NCI-H446 (cell line): ENCODE measurements around the gene MIB2.

Experiments
- DNase-seq, 2 experiments: peaks; one replicate each; lab custom pipeline; 2025; lab: John Stamatoyannopoulos, UW

The MIB2 gene

DNA sequence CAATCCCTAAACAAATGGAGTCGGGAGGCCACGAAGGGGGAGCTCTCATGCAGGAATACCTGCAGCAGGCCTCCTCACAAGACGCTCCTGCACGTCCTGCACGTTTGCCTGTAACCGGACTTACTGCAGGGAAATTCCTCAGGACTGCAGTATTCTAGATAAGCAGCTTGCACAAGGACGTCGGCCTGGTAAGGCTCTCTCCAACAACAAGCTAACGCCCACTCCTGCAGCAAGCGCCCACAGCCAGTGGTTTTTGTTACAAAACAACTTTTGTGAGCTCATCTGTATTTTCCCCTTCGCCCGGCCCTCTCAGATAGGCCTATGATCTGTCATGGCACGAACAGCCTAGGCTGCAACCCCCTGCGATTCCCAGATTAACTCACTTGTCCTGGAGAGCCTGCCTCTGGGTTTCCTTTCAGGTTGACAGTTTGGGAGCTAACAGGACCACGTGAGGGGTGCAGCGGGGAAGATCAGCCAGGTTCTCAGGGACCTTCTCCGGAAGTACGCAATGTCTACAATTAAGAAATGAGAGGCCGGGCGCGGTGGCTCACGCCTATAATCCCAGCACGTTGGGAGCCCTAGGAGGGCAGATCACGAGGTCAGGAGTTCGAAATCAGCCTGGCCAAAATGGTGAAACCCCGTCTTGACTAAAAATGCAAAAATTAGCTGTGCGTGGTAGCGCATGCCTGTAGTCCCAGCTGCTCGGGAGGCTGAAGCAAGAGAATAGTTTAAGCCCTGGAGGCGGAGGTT lies 921 bp upstream of the MIB2 start:
- DNase-seq, result no peak

DNA sequence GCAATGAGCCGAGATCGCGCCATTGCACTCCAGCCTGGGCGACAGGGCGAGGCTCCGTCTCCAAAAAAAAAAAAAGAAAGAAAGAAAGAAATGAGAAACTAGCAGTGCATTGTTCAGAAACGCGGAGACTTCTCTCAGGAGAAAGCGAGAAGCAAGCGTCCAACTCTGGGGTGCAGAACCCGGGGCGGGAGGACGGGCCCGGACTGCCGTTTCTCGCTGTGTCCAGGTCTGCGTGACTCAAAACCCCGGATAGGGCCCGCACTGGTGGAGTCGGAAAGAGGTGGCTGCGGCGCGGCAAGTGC lies 395 bp upstream of the MIB2 start:
- no peak for DNase-seq

DNA sequence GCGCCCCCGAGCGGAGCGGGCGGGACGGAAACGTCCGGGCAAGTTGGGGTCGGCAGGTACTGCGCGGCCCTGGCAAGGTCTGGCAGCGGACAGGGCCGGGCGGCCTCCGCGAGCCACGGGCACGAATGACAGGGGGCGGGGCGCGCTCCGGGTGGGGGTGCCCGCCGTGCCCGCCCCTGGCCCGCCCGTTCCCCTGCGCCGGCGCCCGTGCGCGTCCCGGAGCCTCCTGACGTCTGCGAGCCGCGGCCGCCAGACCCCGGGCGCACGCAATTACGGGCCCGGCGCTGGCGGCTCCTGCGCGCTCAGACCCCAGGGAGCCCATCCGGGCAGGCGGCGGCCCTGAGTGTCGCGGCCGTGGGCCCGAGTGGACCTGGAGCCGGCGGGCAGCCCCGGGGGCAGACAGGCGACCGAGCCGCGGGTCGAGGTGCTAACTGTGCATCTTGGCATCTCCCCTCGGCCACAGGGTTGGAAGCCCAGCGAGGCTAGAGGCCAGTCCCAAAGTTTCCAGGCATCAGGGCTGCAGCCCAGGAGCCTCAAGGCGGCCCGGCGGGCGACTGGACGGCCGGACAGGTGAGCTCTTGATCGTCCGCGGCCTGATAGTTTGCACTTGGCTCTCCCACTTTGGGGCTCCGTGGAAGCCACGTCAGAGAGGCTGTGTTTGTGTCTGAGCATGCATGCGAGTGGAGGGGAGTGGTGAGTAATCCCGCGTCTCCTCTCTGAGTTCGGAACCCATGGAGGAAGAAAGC lies 918 bp downstream of the MIB2 start:
- no peak for DNase-seq

DNA sequence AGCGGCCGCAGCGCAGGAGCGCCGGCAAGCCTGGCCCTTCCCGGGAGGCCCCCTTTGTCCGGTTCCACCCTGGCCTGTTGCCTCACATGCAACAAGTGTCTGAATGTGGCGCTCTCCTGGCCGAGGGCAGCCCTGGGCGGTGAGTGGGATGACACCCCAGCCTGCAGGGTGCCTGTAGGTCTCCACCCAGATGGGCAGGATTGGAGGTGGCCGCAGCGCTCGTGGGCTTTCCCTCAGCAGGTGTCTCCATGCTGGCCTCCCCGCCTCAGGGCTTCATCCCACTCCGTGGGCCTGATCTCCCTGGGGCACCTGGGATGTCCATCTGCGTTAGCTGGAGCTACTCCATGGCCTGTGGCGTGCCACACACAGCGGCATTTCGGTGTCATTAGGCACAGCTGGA lies 1.5 kb downstream of the MIB2 start:
- DNase-seq, result no peak

DNA sequence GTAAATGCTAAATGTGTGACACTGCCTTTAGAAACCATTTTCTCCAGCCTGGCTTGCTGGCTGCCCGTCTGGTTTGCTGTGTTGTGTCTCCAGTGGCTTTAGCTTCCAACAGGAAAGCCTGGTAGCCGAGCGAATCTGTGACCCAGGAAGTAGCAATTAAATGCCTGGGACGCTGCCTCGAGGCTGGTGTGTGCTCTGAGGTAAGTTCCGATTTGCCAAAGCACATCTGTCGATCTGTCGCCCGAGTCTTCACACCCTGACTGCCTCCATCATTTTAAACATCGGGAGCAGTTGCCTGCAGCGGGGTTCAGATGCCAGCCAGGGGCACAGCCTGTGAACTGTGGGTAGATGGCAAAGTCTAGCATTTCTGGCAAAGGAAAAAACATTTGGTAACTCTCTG lies 2.2 kb downstream of the MIB2 start:
- DNase-seq, result no peak

DNA sequence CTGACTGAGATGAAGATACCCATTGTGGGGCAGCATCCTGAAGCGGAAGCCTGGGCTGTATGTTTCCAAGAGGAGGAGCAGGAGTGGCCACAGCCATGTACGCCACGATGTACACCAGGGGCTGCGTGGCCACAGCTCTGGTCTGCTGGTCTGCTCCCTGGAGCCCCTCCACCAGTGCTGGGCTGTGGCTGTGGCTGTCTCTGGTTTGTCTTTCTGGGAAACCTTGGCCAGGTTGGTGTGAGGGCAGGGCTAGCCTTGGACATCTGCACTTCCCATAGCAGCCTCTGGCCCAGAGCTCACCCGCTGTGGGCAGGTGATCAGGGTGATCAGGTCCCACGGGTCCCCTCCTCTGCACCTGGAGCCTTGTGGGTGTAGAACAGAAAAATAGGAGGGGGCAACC lies 2.6 kb downstream of the MIB2 start:
- DNase-seq, result no peak

DNA sequence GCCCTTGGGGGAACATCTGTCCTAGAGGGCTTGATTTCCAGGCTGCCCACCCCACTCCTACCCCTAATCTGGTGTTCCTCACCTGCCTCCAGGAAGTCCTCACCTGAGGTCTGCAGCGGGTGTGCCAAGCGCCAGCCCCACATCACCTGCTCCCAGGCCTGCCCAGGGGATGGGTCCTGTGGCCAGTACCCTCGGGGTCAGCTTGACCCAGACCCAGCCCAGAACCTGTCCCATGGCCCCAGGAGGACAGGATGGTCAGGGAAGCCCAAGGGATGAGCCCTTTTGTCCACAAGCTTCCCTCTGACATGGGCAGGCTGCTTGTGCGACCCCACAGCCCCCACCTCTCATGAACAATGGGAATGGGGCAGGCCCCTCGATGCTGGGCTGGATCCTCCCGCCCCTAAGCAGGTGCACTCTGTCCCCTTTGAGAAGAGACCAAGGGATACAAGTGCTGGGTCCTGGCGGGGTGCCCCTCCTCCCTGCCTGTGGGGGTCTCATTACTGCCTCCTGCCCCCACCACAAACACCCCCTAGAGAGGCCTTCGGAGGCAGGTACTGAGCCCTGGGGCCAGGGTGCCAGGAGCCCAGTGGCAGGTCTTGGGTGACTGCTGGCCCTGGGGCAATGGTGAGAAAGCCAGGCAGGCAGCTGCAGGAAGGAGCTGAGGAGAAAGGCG lies 3.2 kb downstream of the MIB2 start:
- no peak for DNase-seq

DNA sequence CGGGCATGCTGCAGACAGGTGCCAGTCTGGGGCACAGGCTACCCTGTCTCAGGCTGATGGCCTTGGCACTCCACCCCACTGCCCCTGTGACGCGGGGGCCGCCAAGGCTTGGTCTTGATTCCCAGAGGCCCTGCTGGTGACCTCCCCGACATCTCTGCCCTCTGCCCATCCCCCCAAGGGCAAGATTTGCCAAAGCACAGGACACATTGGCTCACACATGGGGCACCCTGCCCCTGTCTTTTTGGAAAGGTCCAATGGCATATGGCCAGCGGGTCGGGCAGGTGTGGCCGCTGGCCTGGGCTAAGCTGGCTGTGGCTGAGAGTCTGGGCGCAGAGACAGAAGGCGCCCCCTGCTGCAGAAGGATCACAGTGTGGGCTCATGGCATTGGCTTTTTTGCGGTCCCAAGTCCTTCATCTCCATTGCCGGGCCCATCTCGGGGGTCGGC lies 4.6 kb downstream of the MIB2 start:
- DNase-seq, result no peak

DNA sequence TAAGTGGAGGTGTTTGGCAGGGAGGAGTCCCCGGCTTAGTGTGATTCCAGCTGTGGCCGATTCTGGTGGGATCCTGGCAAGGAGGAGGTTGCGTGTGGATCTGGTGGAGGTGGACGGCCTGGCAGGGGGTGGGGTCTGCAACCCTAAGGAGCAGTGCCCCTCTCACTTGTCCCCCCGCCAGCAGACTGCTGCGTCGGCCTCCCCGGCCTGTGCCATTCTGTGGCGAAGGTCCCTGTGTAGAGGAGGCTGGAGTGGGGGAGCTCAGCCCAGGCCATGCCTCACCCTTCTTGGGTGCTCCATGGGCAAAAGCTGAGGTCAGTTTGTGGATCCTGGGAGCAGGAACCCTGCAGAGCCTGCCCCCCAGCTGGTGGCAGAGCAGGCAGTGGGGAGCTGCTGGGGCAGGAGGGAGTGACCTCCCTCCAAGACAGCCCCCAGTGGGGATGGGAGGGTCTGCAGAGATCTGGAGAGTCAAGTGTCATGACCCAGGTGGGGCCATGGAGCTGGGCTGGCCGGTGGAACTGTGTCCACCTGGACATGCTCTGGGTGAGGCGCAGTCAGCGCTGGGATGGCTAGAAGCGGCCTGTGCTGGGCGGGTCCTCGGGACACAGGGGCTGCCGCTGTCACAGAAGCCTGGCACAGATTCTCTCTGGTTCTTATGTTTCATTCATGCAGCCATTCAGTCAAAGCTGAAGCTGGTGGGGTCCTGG lies 5.3 kb downstream of the MIB2 start:
- DNase-seq, result no peak

DNA sequence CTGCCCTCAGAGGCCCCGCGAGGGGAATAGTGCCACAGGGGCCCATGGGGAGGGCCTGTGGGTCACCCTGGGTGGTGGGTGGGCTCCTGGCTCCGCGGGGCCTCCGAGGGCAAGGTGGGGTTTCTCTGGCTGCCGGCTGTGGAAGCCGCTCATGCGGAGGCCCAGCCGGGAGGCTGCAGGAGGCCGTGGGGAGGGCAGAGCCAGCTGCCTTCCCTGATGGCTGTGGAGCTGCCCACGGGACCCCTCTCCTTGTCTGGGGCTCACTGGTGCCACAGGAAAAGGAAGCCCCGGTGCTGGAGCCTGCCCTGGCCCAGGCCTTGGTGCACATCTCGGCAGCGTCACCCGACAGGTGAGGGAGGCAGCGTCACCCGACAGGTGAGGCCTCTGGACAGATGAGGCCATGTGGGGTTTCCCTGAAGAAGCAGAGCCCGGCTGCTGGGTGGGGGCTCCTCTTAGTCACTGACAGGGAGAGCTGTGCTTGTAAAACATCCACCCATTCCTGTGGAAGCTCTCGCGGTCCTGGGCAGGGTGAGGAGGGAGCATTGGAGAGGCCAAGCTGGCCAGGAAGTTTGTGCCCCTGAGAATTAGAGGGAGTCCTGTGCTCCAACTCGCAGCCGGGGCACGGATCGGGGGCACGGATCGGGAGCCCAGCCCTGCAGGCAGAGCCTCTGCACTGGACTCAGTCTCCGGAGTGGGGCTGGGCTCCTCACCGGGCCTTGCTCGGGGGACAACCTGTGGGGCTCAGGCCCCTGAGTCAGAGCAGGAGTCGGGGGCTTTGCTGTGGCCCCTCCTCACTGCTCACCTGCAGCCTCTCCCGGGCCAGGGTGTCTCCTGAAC lies 6.1 kb downstream of the MIB2 start:
- no peak for DNase-seq

DNA sequence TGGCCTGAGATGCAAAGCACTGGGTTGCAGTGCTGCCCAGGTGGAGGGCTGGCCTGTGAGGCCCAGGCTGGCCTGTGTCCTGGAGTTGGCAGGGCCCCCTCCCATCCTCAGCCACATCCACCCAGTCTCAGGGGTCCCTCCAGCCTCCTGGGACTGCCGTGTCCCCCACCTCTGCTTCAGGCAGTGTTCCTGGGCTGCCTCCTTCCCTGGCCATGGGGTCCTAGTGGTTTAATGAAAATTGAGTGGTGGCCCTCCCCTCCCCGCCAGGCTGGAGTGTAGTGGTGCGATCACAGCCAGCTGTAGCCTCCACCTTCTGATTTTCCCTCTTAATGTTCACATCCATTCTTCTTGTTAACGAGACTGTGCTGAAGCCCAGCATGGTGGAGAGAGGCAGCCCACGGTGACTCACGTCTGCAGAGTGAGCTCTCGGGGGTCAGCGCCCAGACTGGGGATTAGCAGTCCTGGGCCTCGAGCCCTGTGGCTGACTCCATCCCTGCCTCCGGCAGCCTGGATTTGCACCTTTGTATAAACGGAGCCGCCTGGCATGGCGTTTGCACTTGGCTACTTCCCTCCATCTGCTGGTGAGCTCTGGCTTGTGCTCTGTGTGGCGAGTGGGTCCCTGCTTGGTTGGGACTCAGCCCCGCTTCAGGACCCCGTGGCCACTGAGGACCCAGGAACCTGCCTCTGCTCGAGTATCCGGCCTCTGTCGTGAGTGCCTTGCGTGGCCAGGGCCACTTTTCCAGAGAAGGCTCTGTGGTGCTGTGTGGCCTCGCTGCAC lies 6.9 kb downstream of the MIB2 start:
- no peak for DNase-seq

DNA sequence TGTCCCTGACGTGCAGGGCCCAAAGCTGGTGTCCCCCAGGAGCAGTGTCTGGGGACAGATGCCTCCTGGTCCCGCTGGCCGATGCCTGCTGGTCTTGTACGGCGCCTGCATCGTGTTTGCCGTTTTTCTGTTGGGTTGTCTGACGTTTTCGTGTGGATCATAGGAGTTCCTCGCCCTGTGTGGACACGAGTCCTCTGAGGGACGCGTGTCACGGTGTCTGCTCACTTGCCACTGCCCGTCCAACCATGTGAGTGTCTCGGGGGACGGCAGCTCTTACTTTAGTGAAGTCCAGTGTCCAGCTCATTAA lies 7.4 kb downstream of the MIB2 start:
- DNase-seq, result no peak

DNA sequence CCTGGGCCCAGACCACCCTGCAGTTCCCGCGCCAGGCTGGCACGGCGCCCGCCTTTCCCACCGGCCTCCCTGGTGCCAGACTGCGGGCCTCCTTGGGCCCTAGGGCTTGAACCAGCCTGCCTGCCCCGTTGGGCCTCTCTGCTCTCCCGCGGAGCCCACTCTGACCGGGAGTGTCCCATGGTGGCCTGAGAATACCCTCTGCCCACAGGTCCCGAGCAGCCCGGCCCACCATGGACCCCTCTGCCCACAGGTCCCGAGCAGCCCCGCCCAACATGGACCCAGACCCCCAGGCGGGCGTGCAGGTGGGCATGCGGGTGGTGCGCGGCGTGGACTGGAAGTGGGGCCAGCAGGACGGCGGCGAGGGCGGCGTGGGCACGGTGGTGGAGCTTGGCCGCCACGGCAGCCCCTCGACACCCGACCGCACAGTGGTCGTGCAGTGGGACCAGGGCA lies 7.9 kb downstream of the MIB2 start:
- no peak for DNase-seq

DNA sequence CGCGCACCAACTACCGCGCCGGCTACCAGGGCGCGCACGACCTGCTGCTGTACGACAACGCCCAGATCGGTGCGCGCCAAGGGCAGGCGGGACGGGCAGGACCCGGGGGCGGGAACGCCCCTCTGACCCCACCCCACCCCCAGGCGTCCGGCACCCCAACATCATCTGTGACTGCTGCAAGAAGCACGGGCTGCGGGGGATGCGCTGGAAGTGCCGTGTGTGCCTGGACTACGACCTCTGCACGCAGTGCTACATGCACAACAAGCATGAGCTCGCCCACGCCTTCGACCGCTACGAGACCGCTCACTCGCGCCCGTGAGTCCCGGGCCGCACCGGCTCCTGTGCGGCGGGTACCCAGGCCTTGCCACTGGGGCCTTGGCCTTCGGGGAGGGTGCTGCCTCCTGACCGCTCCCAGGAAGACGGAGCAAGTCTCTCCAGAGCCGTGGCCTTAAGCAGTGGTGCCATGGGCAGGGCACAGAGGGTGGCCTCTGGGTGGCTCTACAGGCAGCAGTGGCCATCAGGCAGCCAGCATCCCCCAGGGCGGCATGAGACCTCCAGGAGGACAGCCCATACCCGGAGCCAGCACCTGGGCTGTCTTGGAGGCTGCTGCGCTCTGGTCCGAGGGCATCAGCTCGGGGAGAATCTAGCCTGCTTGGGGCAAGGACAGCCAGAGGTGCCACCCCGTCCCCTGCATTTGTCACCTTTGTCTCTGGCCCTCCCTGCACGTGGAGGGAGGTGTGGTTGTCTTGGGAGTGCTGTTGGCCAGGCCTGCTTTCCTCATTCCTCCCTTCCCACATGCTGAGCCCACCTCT lies 8.5 kb downstream of the MIB2 start:
- DNase-seq, result no peak

DNA sequence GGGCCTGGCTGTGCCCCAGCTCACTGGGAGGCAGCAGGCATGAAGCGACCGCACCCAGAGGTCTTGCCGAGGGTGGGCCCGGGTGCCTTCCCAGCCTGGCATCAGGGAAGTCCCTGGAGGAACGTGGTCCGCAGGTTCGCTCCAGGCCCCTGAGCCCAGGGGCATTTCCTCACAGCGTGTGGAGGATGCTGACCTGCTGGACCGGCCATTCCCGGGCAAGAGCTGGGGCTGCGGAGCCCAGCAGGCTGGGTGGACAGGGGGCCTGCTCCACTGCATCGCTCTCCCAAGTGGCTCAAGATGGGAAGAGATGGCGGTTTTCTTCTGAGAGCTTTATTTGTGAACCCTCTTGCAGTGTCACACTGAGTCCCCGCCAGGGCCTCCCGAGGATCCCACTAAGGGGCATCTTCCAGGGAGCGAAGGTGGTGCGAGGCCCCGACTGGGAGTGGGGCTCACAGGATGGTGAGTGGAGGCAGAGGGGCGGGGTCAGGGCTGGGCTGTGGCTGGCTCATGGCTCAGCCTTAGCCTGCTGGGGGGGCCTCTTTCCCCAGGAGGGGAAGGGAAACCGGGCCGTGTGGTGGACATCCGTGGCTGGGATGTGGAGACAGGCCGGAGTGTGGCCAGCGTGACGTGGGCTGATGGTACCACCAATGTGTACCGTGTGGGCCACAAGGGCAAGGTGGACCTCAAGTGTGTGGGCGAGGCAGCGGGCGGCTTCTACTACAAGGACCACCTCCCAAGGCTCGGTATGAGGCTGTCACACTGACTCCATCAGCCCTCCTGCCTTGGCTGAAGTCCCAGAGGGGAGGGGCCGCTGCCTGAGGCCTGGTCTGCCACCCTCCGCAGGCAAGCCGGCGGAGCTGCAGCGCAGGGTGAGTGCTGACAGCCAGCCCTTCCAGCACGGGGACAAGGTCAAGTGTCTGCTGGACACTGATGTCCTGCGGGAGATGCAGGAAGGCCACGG lies 9.4 kb downstream of the MIB2 start:
- no peak for DNase-seq

DNA sequence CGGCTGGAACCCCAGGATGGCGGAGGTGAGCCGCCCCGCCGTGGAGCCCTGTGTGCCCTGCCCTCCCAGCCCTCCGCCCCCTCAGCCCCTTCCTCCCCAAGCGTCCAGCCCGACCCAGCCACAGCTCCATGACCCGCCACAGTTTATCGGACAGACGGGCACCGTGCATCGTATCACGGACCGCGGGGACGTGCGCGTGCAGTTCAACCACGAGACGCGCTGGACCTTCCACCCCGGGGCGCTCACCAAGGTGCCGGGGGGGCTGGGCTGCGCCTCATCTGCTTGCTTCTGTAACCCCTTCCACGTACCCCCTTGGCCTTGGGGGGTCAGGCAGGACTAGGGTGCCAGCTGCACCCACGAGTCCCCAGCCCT lies 10.1 kb downstream of the MIB2 start:
- DNase-seq, result no peak

DNA sequence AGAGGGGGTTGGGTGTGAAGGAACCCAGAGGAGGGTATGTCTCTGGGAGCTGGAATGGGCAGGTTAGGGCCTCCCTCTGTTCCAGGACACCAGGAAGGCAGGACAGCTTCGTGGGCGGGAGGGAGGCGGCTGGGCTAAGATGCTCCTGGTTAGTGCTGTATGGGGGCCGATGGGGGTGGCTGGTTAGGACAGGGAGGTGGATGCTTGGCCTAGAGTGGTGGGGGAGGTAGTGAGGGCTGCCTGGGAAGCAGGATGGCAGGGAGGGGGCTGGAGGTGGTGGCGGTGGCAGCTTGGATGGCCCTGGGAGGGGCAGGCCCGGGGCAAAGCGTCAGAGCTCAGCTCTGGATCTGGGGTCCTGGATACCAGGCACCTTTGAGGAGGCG lies 10.5 kb downstream of the MIB2 start:
- DNase-seq, result no peak

DNA sequence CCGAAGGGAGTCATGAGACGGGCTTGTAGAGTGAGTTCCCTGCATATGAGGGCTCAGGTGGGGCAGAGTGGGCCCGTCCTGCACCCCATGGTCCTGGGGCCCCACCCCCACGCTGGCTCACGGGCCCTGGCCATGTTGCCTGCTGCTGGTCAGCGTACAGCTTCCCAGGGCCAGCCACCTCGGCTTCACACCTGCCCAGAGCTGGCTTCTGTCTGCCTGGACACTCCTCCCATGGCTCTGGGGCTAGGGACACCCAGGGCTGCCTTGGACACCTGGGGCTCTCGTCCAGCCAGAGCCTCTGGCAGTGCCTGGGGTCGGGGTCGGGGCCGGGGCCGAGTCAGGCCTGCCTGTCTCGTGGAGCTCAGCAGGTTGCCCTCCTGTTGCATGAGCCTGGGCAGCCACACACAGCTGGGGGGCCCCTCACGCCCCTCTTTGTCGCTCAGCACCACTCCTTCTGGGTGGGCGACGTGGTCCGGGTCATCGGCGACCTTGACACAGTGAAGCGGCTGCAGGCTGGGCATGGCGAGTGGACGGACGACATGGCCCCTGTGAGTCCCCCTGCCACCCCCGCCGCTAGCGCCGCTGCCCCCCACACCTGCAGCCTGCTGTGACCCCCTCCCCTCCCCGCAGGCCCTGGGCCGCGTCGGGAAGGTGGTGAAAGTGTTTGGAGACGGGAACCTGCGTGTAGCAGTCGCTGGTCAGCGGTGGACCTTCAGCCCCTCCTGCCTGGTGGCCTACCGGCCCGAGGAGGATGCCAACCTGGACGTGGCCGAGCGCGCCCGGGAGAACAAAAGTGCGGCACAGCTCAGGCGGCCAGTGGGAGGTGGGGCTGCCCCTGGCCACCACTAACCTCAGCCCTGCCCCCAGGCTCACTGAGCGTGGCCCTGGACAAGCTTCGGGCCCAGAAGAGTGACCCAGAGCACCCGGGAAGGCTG lies 11.2 kb downstream of the MIB2 start:
- DNase-seq, result no peak
